HG03139 (cell line): ENCODE measurements around the gene ARL4A.

ENCODE experiments used
- ATAC-seq: cut with Tn5 transposase; IDR thresholded peaks from one replicate; pipeline ENCODE4 v1.9.1; 2021; ENCODE audit not compliant: unreplicated experiment

The ARL4A gene

GRCh38 chr7:12699299-12699698 is 11.9 kb downstream of the ARL4A start:
- ATAC-seq, result no peak

GRCh38 chr7:12701433-12701832 is 14.0 kb downstream of the ARL4A start:
- ATAC-seq, result no peak

GRCh38 chr7:12703881-12704280 is 16.4 kb downstream of the ARL4A start:
- no peak for ATAC-seq

GRCh38 chr7:12705878-12706277 is 18.4 kb downstream of the ARL4A start:
- ATAC-seq, result no peak

- no peak for ATAC-seq
Observed at GRCh38 chr7:12706900-12707536, 19.6 kb downstream of the ARL4A start.

- no peak for ATAC-seq
Observed at GRCh38 chr7:12708314-12708713, 20.9 kb downstream of the ARL4A start.

- no peak for ATAC-seq
Observed at GRCh38 chr7:12709726-12710502, 22.5 kb downstream of the ARL4A start.

GRCh38 chr7:12711124-12711523 is 23.7 kb downstream of the ARL4A start:
- no peak for ATAC-seq

GRCh38 chr7:12712236-12712635 is 24.8 kb downstream of the ARL4A start:
- ATAC-seq, result no peak

- ATAC-seq, result no peak
Observed at GRCh38 chr7:12713625-12714378, 26.4 kb downstream of the ARL4A start.

- no peak for ATAC-seq
Observed at GRCh38 chr7:12714379-12714737, 26.9 kb downstream of the ARL4A start.

- ATAC-seq, result no peak
Observed at GRCh38 chr7:12715372-12716133, 28.1 kb downstream of the ARL4A start.

- ATAC-seq, result no peak
Observed at GRCh38 chr7:12716134-12716681, 28.8 kb downstream of the ARL4A start.

- no peak for ATAC-seq
Observed at GRCh38 chr7:12716722-12717121, 29.3 kb downstream of the ARL4A start.

GRCh38 chr7:12719141-12719919 is 31.9 kb downstream of the ARL4A start:
- no peak for ATAC-seq

GRCh38 chr7:12719981-12720865 is 32.8 kb downstream of the ARL4A start:
- no peak for ATAC-seq

GRCh38 chr7:12721286-12721830 is 33.9 kb downstream of the ARL4A start:
- ATAC-seq, result no peak

- no peak for ATAC-seq
Observed at GRCh38 chr7:12722136-12722535, 34.7 kb downstream of the ARL4A start.
